ENCODE data around the gene STOX2.

DNA sequence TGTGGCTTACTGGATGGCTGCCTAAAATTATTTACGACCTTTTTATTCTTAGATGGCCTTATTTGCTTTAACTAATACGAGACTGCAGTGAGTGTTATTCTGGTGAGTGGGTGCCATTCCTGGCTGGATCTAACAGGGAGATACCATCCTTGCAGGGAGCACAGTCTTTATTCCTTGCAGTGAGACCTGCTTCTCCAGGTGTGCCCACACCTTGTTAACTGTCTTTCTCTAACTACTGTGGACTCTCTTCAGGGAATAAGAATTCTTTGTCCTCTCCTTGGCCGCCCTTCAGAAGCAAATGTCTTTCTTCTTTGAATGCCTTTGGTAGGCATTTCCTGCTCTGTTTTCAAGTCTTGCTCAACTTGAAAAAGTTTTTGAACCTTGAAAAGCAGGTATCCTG, 34.1 kb upstream of the STOX2 start:
- TF ChIP-seq, protein P1, sequence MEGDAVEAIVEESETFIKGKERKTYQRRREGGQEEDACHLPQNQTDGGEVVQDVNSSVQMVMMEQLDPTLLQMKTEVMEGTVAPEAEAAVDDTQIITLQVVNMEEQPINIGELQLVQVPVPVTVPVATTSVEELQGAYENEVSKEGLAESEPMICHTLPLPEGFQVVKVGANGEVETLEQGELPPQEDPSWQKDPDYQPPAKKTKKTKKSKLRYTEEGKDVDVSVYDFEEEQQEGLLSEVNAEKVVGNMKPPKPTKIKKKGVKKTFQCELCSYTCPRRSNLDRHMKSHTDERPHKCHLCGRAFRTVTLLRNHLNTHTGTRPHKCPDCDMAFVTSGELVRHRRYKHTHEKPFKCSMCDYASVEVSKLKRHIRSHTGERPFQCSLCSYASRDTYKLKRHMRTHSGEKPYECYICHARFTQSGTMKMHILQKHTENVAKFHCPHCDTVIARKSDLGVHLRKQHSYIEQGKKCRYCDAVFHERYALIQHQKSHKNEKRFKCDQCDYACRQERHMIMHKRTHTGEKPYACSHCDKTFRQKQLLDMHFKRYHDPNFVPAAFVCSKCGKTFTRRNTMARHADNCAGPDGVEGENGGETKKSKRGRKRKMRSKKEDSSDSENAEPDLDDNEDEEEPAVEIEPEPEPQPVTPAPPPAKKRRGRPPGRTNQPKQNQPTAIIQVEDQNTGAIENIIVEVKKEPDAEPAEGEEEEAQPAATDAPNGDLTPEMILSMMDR (IDR thresholded peaks at IDR 0.05 in 8 of 11, conservative IDR thresholded peaks at IDR 0.05 in 3 of 11): no peak
- TF ChIP-seq POLR2A (IDR thresholded peaks at IDR 0.05): no peak
